Activated T-helper 2 cell treated with anti-CD3 and anti-CD28 coated beads, Interferon-gamma antibody, Interleukin-2, Interleukin-4, amounts not matched to agents 10 μg/mL and 5 μg/mL and 100 μg/mL, durations not matched to agents 14 hours and 24 hours and 36 hours (primary cell): Measurements from ENCODE around the gene STAG1. TPM values are rescaled to one million over a fixed set of nuclear protein-coding genes. Genes with fewer than 3 reads are reported as not detected.
"Not testable (repeated sequence)": the region's sequence is repeated elsewhere in the genome, so short reads cannot be mapped to it uniquely, and the experiment has no call there.

ENCODE experiments used
- DNase-seq: peaks from one replicate; pipeline ENCODE4 v3.0.0; 2021; ENCODE audit warnings: low spot score
- H3K27ac Mint-ChIP-seq: one replicate; pipeline ENCODE4 v1.8.0; 2021; ENCODE audit warnings: mixed read lengths
- H3K27me3 Mint-ChIP-seq: one replicate; pipeline ENCODE4 v1.8.0; 2021; ENCODE audit warnings: low read depth, mixed read lengths
- H3K36me3 Mint-ChIP-seq: one replicate; pipeline ENCODE4 v1.8.0; 2021; ENCODE audit warnings: low read depth, mixed read lengths
- H3K4me1 Mint-ChIP-seq: one replicate; pipeline ENCODE4 v1.8.0; 2021; ENCODE audit warnings: low read depth, mixed read lengths
- H3K4me3 Mint-ChIP-seq: one replicate; pipeline ENCODE4 v1.8.0; 2021; ENCODE audit warnings: low read depth, mild to moderate bottlenecking, moderate library complexity, mixed read lengths
- H3K9me3 Mint-ChIP-seq: one replicate; pipeline ENCODE4 v1.8.0; 2021; ENCODE audit warnings: mixed read lengths
- intact Hi-C: fragments of 100-400 bp; cut with micrococcal nuclease; formaldehyde crosslinking; loops from one replicate; pipeline ENCODE4 v1.15.1; 2023
- total RNA-seq: library from RNA; stranded (reverse); gene quantifications from 2 replicates; pipeline ENCODE4 v1.2.3, GENCODE V29; 2022

Gene STAG1
- total RNA-seq, 1 donor from 2014 or later = 44.9 TPM

DNA sequence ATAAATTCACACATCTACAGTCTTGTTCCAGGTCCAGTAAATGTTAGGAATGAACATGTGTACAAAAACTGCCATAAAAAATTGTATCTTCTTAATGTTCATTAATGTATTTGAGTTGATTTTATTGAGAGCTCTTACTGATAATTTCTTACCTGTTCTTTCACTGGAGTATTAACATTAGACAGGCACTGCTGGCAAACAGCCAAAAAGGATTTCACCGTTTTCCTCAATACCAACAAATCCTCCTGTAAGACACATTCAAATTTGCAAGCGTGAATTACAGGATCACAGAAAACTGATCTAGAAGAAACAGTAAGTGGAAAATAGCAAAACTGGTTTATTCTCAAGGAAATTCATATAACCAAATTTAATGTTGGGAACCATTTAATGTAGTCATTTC is 374.7 kb downstream of the STAG1 start:
- H3K4me3 Mint-ChIP-seq = no peak overlapping the region
- H3K36me3 Mint-ChIP-seq = peaks cover 30% of the 10 kb centered on the region
- no peaks in the 10 kb centered on the region for H3K27me3 Mint-ChIP-seq
- H3K4me1 Mint-ChIP-seq = no peaks in the 10 kb centered on the region
- intact Hi-C loops = no loop called here
- no peak overlapping the region for H3K27ac Mint-ChIP-seq
- H3K9me3 Mint-ChIP-seq = peaks cover 5% of the 10 kb centered on the region
- no peak for DNase-seq

DNA sequence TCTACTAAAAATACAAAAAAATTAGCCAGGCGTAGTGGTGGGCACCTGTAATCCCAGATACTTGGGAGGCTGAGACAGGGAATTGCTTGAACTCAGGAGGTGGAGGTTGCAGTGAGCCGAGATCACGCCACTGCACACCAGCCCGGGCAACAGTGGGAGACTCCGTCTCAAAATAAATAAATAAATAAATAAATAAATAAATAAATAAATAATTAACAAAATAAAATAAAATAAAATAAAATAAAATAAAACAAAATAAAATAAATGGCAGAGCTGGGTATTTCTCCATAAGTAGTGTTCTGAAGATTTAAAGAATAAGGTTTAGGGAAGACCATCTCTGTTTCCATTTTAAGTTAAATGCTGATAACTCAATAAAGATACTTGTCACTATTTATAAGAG is 376.4 kb downstream of the STAG1 start:
- H3K4me3 Mint-ChIP-seq, DNase-seq, H3K9me3 Mint-ChIP-seq, H3K27ac Mint-ChIP-seq, H3K27me3 Mint-ChIP-seq, intact Hi-C loops, H3K4me1 Mint-ChIP-seq: not testable (repeated sequence)
- H3K36me3 Mint-ChIP-seq = peaks cover 40% of the 10 kb centered on the region

DNA sequence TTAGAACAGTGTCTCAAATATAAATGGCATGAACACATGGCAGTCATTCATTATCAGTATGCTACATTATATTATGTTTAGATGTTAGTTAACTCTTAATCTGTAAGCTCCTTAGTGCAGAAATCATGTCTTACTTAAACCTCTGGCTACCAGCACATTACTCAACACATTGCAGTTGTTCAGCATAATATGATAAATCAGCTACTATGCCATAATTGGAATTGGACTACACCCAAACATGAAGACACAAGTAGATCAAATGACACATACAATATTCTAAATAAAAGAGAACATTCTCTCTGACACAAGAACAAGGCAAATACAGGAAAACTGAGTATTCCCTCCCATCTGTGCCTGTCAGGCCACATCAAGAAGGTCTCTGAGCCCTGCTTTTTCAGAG is 385.9 kb downstream of the STAG1 start:
- no peaks in the 10 kb centered on the region for H3K27me3 Mint-ChIP-seq
- peaks cover 27% of the 10 kb centered on the region for H3K36me3 Mint-ChIP-seq
- H3K4me1 Mint-ChIP-seq = peaks cover 3% of the 10 kb centered on the region
- H3K9me3 Mint-ChIP-seq = no peaks in the 10 kb centered on the region
- DNase-seq = no peak
- no peak overlapping the region for H3K27ac Mint-ChIP-seq
- H3K4me3 Mint-ChIP-seq = no peak overlapping the region
- intact Hi-C loops = no loop called here

DNA sequence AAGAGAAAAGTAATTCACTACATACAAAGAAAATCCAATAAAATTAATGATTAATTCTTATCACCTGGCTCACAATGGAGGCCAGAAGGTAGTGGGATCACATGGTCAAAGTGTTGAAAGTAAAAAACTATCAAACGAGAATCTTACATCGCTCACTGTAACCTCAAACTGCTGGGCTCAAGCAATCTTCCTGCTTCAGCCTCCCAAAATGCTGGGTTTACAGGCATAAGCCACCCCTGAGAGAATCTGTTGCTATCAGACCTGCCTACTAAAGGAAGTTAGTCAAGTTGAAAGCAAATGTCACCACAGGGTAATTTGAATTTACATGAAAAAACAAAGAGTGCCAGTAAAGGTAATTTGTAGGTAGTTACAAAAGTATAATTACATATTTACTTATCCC is 398.7 kb downstream of the STAG1 start:
- Mint-ChIP-seq H3K9me3 (peaks cover 15% of the 10 kb centered on the region), H3K27ac (peak overlapping the region; percentile 58), H3K4me3 (no peak overlapping the region), H3K4me1 (peaks cover 12% of the 10 kb centered on the region), H3K36me3 (peaks cover 34% of the 10 kb centered on the region), H3K27me3 (no peaks in the 10 kb centered on the region)
- intact Hi-C loops = loop anchor here (5.0 kb wide), 1 partner anchor 156 kb away; the partner anchor contains the start of gene MSL2
- no peak for DNase-seq

DNA sequence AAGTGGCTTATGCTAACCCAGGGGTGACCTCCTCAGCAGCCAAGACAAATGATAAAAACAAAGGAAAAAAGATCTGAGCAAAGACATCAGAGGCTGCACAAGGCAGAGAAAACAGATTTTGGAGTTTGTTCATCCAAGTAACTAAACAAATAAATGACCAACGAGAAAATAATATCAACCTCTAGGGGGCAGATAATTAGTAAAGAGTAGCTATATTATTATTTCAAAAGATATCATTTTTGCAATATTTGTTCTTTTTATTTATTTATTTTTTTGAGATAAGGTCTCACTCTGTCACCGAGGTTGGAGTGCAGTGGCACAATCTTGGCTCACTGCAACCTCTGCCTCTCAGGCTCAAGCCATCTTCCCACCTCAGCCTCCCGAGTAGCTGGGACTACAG is 400.3 kb downstream of the STAG1 start:
- H3K27ac Mint-ChIP-seq = no peak overlapping the region
- DNase-seq = no peak
- intact Hi-C loops = loop anchor here (5.0 kb wide), 1 partner anchor 155 kb away; the partner anchor contains the start of gene MSL2
- no peaks in the 10 kb centered on the region for H3K27me3 Mint-ChIP-seq
- H3K36me3 Mint-ChIP-seq = peaks cover 35% of the 10 kb centered on the region
- peaks cover 15% of the 10 kb centered on the region for H3K9me3 Mint-ChIP-seq
- peaks cover 12% of the 10 kb centered on the region for H3K4me1 Mint-ChIP-seq
- no peak overlapping the region for H3K4me3 Mint-ChIP-seq

DNA sequence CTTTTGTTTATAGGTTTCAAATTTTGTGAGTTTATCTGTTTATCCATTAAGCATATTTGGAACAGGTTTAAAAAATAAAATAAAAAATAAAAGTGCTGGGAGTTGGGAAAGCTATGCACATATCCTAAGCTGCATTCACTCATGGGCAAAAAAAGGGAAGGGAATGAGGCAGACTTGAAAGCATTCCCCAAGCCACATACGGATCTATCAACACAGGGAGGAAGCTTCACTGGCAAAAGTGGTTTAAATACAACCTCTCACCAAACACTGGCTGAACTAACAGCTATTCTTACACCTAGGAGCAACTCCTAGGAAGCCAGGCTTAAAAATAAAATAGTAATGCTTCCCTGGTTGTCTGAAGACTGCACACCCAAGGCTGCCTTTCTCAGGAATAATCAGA is 400.8 kb downstream of the STAG1 start:
- peaks cover 35% of the 10 kb centered on the region for H3K36me3 Mint-ChIP-seq
- peaks cover 15% of the 10 kb centered on the region for H3K9me3 Mint-ChIP-seq
- no peak overlapping the region for H3K4me3 Mint-ChIP-seq
- H3K27ac Mint-ChIP-seq = no peak overlapping the region
- peaks cover 12% of the 10 kb centered on the region for H3K4me1 Mint-ChIP-seq
- intact Hi-C loops = loop anchor here (5.0 kb wide), 1 partner anchor 154 kb away; the partner anchor contains the start of gene MSL2
- DNase-seq = no peak
- no peaks in the 10 kb centered on the region for H3K27me3 Mint-ChIP-seq

DNA sequence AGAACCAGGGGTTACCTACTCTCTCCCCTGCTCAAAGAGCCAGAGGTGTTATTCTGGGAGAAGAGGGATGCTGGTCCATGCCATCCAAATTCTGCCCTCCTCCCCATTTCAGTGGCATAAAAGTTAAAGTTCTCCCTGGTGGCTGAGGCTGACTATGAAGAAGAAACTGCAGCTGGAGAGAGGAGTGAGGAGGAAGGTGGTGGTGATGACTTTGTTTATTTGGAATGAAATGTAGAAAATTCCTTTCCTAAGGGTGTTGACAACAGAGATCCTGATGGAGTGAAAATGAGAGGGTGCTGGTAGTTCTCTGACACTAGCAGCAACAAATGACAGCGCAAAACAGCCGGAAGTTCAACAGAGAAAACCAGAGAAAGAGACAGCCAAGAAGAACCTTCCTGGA is 401.6 kb downstream of the STAG1 start:
- no peak overlapping the region for H3K27ac Mint-ChIP-seq
- peaks cover 12% of the 10 kb centered on the region for H3K4me1 Mint-ChIP-seq
- peaks cover 8% of the 10 kb centered on the region for H3K9me3 Mint-ChIP-seq
- intact Hi-C loops = loop anchor here (5.0 kb wide), 1 partner anchor 153 kb away; the partner anchor contains the start of gene MSL2
- DNase-seq = no peak
- no peak overlapping the region for H3K4me3 Mint-ChIP-seq
- no peaks in the 10 kb centered on the region for H3K27me3 Mint-ChIP-seq
- H3K36me3 Mint-ChIP-seq = peaks cover 35% of the 10 kb centered on the region

DNA sequence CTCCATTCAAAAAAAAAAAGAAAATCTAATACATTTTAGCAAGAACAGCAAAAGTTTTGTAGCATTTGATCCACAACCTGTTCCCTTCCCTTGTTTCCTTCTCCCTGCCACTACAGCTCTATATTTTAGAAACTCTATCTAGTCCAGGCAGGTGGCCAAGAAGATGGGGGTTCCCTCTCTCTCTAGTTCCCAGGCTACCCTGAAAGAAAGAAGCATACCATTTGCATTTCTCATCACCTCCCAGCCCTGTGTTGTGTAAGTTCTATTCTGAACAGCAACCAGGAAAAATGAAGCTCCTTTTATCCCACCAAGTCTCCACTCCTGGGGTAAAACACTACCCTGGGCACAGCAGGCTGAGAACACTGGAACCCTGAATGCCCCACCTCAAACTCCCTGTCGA is 402.0 kb downstream of the STAG1 start:
- DNase-seq = no peak
- intact Hi-C loops = loop anchor here (5.0 kb wide), 1 partner anchor 153 kb away; the partner anchor contains the start of gene MSL2
- H3K36me3 Mint-ChIP-seq = peaks cover 31% of the 10 kb centered on the region
- no peak overlapping the region for H3K4me3 Mint-ChIP-seq
- peaks cover 4% of the 10 kb centered on the region for H3K9me3 Mint-ChIP-seq
- H3K27ac Mint-ChIP-seq = no peak overlapping the region
- H3K27me3 Mint-ChIP-seq = no peaks in the 10 kb centered on the region
- peaks cover 12% of the 10 kb centered on the region for H3K4me1 Mint-ChIP-seq

DNA sequence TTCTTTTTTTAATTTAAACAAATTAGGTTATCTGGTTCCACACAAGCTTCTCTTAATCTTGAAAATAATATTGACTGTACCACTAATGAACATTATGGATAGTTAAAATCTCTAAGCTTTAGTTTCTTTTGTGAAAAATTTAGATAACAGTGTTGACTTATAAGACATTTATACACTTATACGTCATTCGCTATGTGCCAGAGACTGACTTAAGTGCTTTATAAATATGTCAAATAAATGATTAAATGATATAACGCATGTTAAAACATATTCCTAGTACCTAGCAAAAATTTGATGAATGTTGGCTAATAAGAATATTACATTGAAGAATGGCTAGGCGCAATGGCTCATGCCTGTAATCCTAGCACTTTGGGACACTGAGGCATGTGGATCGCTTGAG is 405.7 kb downstream of the STAG1 start:
- peaks cover 35% of the 10 kb centered on the region for H3K36me3 Mint-ChIP-seq
- DNase-seq = no peak
- no peak overlapping the region for H3K27ac Mint-ChIP-seq
- intact Hi-C loops = no loop called here
- no peaks in the 10 kb centered on the region for H3K27me3 Mint-ChIP-seq
- H3K9me3 Mint-ChIP-seq = no peaks in the 10 kb centered on the region
- H3K4me1 Mint-ChIP-seq = no peaks in the 10 kb centered on the region
- no peak overlapping the region for H3K4me3 Mint-ChIP-seq

DNA sequence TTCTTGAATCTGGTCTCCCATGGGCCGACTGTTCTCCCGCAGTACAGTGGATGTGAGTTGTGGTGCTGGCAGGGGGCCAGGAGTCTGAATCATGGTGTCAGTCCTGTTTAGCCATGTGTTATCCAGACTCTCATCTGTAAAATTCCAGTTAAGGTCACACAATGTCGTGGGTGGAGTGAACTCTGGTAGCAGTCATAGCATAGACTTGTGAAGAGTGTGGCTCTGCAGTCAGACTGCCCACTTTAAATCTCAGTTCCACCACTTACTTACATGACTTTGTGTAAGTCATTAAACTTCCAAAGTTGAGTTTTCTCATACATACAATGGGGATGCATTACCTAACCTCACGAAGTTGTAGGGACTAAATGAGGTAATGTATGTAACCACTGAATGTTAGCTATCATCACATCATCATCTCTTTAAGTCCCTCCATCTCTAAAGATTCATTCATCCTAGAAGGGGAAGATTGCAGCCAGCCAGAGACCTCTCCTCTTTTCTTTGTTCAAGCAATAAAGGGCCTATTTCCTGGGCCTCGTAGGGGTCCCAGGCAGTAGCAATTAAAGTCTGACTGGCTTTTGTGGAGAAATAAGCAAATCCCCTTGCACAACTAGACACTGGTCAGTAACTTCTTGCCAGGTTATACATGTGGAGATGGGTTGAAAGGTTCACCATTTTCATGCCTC is 408.2 kb downstream of the STAG1 start:
- no peaks in the 10 kb centered on the region for H3K9me3 Mint-ChIP-seq
- no peak for DNase-seq
- no peaks in the 10 kb centered on the region for H3K4me1 Mint-ChIP-seq

DNA sequence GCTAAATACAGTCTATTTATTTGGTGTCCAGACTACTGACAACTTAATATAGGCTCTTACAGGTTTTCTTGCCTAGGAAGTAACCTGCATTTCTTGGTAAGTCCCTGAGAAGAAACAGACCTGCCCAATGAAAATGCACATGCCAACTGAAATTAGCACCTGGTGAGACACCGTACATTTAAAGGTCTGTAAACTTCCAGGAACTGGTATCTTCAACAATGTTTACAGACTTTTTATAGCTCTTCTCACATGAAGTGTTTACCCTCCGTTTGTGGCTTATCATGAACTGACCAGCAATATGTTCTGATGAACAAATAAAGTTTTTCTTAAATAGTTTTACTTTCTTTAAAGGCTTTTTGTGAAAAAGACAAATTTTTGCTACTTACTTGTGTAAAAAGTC is 408.7 kb downstream of the STAG1 start:
- H3K4me3 Mint-ChIP-seq = no peak overlapping the region
- H3K27me3 Mint-ChIP-seq = no peaks in the 10 kb centered on the region
- no peak for DNase-seq
- H3K36me3 Mint-ChIP-seq = peaks cover 45% of the 10 kb centered on the region
- no peaks in the 10 kb centered on the region for H3K9me3 Mint-ChIP-seq
- no peaks in the 10 kb centered on the region for H3K4me1 Mint-ChIP-seq
- intact Hi-C loops = no loop called here
- H3K27ac Mint-ChIP-seq = no peak overlapping the region

More for the DNA sequence above, 408.2 kb downstream of the STAG1 start:
- no peak overlapping the region for H3K4me3 Mint-ChIP-seq
- H3K36me3 Mint-ChIP-seq = peaks cover 46% of the 10 kb centered on the region
- intact Hi-C loops = no loop called here
- H3K27me3 Mint-ChIP-seq = no peaks in the 10 kb centered on the region
- no peak overlapping the region for H3K27ac Mint-ChIP-seq

DNA sequence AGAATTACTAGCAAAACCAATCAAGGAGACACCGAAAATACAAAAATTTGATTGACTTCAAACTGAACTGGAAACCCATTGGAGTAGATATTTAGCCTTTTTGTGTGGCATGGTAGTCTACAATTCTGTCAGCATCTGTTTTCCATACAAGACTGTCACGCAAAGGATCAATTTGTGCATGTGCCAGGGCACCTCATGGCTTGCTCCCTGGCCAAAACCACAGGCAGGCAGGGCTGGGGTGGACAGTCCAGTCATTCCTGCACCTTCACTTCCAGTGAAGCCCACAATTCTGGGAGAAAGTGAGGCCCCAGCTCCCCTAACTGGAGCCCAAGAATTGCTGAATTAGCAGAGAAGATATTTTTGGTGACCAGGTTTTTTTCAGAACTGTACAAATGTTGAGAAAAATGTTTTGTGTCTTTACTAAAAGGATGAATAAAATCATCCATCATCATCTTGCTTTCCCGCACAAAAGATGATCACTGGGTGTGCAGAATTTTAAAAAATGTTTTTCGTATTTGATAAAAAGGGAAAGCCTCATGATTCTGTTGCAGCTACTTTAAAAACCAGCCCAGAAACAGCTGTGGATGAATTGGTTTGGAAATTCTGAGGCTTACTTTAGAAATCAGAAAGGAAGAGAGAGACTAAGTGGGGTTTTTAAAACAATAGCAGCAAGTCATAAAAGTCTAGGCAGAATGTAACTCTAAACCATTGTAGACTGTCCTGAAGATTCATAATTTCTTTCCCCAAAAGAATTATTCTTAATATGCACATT is 415.7 kb downstream of the STAG1 start:
- H3K4me1 Mint-ChIP-seq = peaks cover 8% of the 10 kb centered on the region
- no peak for DNase-seq
- no peaks in the 10 kb centered on the region for H3K27me3 Mint-ChIP-seq
- H3K4me3 Mint-ChIP-seq = no peak overlapping the region
- intact Hi-C loops = no loop called here
- no peak overlapping the region for H3K27ac Mint-ChIP-seq
- H3K9me3 Mint-ChIP-seq = no peaks in the 10 kb centered on the region
- H3K36me3 Mint-ChIP-seq = peaks cover 65% of the 10 kb centered on the region

DNA sequence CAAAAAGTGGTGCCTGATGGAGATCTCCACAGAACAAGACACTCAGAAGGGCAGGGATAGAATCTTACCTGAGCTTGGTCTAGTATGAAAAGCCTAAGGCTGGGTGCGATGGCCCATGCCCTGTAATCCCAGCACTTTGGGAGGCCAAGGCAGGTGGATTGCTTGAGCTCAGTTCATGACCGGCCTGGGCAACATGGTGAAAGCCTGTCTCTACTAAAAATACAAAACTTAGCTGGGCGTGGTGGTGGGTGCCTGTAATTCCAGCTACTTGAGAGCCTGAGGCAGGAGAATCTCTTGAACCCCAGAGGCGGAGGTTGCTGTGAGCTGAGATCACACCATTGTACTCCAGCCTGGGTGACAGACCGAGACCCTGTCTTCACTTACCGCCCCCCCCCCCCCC is 417.5 kb downstream of the STAG1 start:
- intact Hi-C loops, H3K27ac Mint-ChIP-seq: not testable (repeated sequence)

More for the DNA sequence above, 417.5 kb downstream of the STAG1 start:
- H3K9me3 Mint-ChIP-seq, DNase-seq, H3K27me3 Mint-ChIP-seq, H3K4me3 Mint-ChIP-seq: not testable (repeated sequence)
- H3K36me3 Mint-ChIP-seq = peaks cover 56% of the 10 kb centered on the region
- H3K4me1 Mint-ChIP-seq = peaks cover 13% of the 10 kb centered on the region
